ENCODE results near the gene ANKRD16.

DNA sequence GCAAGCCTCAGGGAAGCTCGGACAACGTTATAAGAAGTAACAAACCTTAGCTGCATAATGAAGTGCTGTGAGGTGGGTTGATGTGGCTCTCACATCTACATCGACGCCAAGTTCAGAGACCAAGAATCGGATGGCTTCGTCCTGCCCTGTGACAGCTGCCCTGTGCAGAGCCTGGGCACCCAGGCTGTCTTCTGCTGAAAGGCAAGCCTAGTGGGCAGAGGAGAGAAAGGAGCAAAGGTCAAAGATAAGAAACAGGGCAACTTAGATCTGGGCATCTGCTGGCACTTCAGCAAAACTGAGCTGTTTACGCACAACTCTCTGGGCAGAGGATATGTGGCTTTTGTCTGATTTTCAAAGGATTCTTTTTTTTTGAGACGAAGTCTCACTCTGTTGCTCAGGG lies 6.7 kb downstream of the ANKRD16 start:
- TF ChIP-seq EZH2 (IDR thresholded peaks at IDR 0.05; ENCODE audit: borderline replicate concordance, low read depth, low read length, severe bottlenecking), result no peak
- TF ChIP-seq, protein P1, sequence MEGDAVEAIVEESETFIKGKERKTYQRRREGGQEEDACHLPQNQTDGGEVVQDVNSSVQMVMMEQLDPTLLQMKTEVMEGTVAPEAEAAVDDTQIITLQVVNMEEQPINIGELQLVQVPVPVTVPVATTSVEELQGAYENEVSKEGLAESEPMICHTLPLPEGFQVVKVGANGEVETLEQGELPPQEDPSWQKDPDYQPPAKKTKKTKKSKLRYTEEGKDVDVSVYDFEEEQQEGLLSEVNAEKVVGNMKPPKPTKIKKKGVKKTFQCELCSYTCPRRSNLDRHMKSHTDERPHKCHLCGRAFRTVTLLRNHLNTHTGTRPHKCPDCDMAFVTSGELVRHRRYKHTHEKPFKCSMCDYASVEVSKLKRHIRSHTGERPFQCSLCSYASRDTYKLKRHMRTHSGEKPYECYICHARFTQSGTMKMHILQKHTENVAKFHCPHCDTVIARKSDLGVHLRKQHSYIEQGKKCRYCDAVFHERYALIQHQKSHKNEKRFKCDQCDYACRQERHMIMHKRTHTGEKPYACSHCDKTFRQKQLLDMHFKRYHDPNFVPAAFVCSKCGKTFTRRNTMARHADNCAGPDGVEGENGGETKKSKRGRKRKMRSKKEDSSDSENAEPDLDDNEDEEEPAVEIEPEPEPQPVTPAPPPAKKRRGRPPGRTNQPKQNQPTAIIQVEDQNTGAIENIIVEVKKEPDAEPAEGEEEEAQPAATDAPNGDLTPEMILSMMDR (IDR thresholded peaks at IDR 0.05; ENCODE audit: borderline replicate concordance, extremely low read depth, low read length, poor library complexity, severe bottlenecking), result no peak

Data from DND-41 (cell line).